HEK293 (cell line): Measurements from ENCODE around the gene KLK11.

ENCODE experiments used
- AEBP2 ChIP-seq: fragments of 450-650 bp; formaldehyde crosslinking; IDR thresholded peaks from 2 replicates; pipeline ENCODE4 v1.5.1; 2016; ENCODE audit warnings: missing biosample characterization, missing genetic modification characterization, borderline replicate concordance
- CTCF ChIP-seq: fragments of 450-650 bp; formaldehyde crosslinking; IDR thresholded peaks from 2 replicates; pipeline ENCODE4 v1.5.1; 2016; ENCODE audit warnings: missing biosample characterization, missing genetic modification characterization
- IKZF3 ChIP-seq: fragments of 450-650 bp; IDR thresholded peaks from 2 replicates; pipeline ENCODE4 v1.5.0; 2018; ENCODE audit warnings: missing biosample characterization, mild to moderate bottlenecking, missing genetic modification characterization, moderate library complexity
- KLF1 ChIP-seq: fragments of 450-650 bp; formaldehyde crosslinking; IDR thresholded peaks from 2 replicates; pipeline ENCODE4 v1.5.1; 2016; ENCODE audit warnings: missing biosample characterization, missing genetic modification characterization
- REST ChIP-seq: fragments of 450-650 bp; formaldehyde crosslinking; IDR thresholded peaks from 2 replicates; pipeline ENCODE4 v1.5.1; 2016; ENCODE audit warnings: missing biosample characterization, missing genetic modification characterization
- SP7 ChIP-seq: fragments of 450-650 bp; formaldehyde crosslinking; IDR thresholded peaks from 2 replicates; pipeline ENCODE4 v1.5.1; 2016; ENCODE audit warnings: missing biosample characterization, missing genetic modification characterization
- TCF7L2 ChIP-seq: IDR thresholded peaks from 2 replicates; pipeline ENCODE4 v1.6.1; 2011; ENCODE audit warnings: low read depth, mild to moderate bottlenecking, inconsistent platforms, low read length, moderate library complexity, borderline replicate concordance
- TRIM28 ChIP-seq: IDR thresholded peaks from 2 replicates; pipeline ENCODE4 v1.6.1; 2011; ENCODE audit warnings: low read length, control low read depth, borderline replicate concordance
- ZBTB21 ChIP-seq: fragments of 450-650 bp; formaldehyde crosslinking; IDR thresholded peaks from 2 replicates; pipeline ENCODE4 v1.5.1; 2017; ENCODE audit warnings: missing biosample characterization, missing genetic modification characterization
- ZBTB7A ChIP-seq: fragments of 450-650 bp; formaldehyde crosslinking; IDR thresholded peaks from 2 replicates; pipeline ENCODE4 v1.5.1; 2016; ENCODE audit warnings: low read depth, missing biosample characterization, missing genetic modification characterization
- ZNF140 ChIP-seq: fragments of 450-650 bp; formaldehyde crosslinking; IDR thresholded peaks from 2 replicates; pipeline ENCODE4 v1.5.1; 2016; ENCODE audit warnings: missing biosample characterization, missing genetic modification characterization
- ZNF747 ChIP-seq: fragments of 450-650 bp; formaldehyde crosslinking; IDR thresholded peaks from 2 replicates; pipeline ENCODE4 v1.5.1; 2016; ENCODE audit warnings: missing biosample characterization, missing genetic modification characterization
- ZNF776 ChIP-seq: fragments of 450-650 bp; formaldehyde crosslinking; IDR thresholded peaks from 2 replicates; pipeline ENCODE4 v1.5.0; 2017; ENCODE audit warnings: missing biosample characterization, missing genetic modification characterization, borderline replicate concordance
- ZNF785 ChIP-seq: fragments of 450-650 bp; formaldehyde crosslinking; IDR thresholded peaks from 2 replicates; pipeline ENCODE4 v1.5.1; 2016; ENCODE audit warnings: missing biosample characterization, missing genetic modification characterization

- TF ChIP-seq CTCF (tag by site-specific recombination) = no peak
- no peak for TF ChIP-seq REST (tag by site-specific recombination)
- no peak for TF ChIP-seq ZBTB7A (tag by site-specific recombination)
- TF ChIP-seq KLF1 = no peak
- no peak for TF ChIP-seq ZNF140 (tag by site-specific recombination)
- no peak for TF ChIP-seq TCF7L2
- TF ChIP-seq TRIM28 = no peak
- TF ChIP-seq ZBTB21 (tag by site-specific recombination) = no peak
- no peak for TF ChIP-seq ZNF776 (tag by site-specific recombination)
- TF ChIP-seq SP7 (tag by site-specific recombination) = no peak
- no peak for TF ChIP-seq ZNF747 (tag by site-specific recombination)
- TF ChIP-seq ZNF785 (tag by site-specific recombination) = no peak
- TF ChIP-seq AEBP2 = no peak
- TF ChIP-seq IKZF3 (tag by site-specific recombination) = no peak
Measured at GRCh38 chr19:51005248-51005647, 21.2 kb downstream of the KLK11 start.
